WTC11 (cell line): ENCODE results near the gene BSN. TPM values are rescaled to one million over a fixed set of nuclear protein-coding genes. Genes with fewer than 3 reads are reported as not detected.

ENCODE experiments used
- ATAC-seq: fragments of 200-7000 bp; cut with Tn5 transposase; 2 replicates; pipeline ENCODE4 v1.10.0; 2021; ENCODE audit warnings: mild to moderate bottlenecking, moderate library complexity
- CTCF ChIA-PET: fragments of 300-600 bp; sonication (Branson Sonifier 250); formaldehyde crosslinking; loops from one replicate; lab custom pipeline; 2021; ENCODE audit warnings: antibody characterized with exemption; lab: Charles Lee
- POLR2A ChIA-PET: fragments of 350-600 bp; sonication (Branson Sonifier 250); formaldehyde crosslinking; loops from one replicate; lab custom pipeline; 2021; ENCODE audit warnings: antibody characterized with exemption; lab: Charles Lee
- DNase-seq: peaks from one replicate; pipeline ENCODE4 v3.0.0; 2021; ENCODE audit warnings: low spot score
- H3K27ac Mint-ChIP-seq: 2 replicates; pipeline ENCODE4 v1.8.0; 2021; ENCODE audit warnings: mixed read lengths
- H3K27me3 Mint-ChIP-seq: 2 replicates; pipeline ENCODE4 v1.8.0; 2021; ENCODE audit warnings: low read depth, mild to moderate bottlenecking, moderate library complexity, mixed read lengths
- H3K36me3 Mint-ChIP-seq: 2 replicates; pipeline ENCODE4 v1.8.0; 2021; ENCODE audit warnings: mixed read lengths
- H3K4me1 Mint-ChIP-seq: 2 replicates; pipeline ENCODE4 v1.8.0; 2022; ENCODE audit warnings: mixed read lengths
- H3K4me3 Mint-ChIP-seq: 2 replicates; pipeline ENCODE4 v1.8.0; 2021; ENCODE audit warnings: mild to moderate bottlenecking, moderate library complexity, mixed read lengths
- H3K9me3 Mint-ChIP-seq: 2 replicates; pipeline ENCODE4 v1.8.0; 2021; ENCODE audit warnings: mixed read lengths
- CREB1 ChIP-seq: sonication (generic); formaldehyde crosslinking; IDR thresholded peaks from 2 replicates; pipeline ENCODE4 v1.8.0; 2023; ENCODE audit warnings: mild to moderate bottlenecking, missing genetic modification reagents
- EMX1 ChIP-seq: fragments of 250-450 bp; sonication (Bioruptor Pico); IDR thresholded peaks from 2 replicates; pipeline ENCODE4 v1.8.0; 2021; ENCODE audit warnings: mild to moderate bottlenecking
- FOXK1 ChIP-seq: sonication (generic); formaldehyde crosslinking; IDR thresholded peaks from 2 replicates; pipeline ENCODE4 v1.8.0; 2022; ENCODE audit warnings: mild to moderate bottlenecking, moderate library complexity, missing genetic modification reagents
- JAZF1 ChIP-seq: fragments of 250-450 bp; sonication (Bioruptor Pico); IDR thresholded peaks from 2 replicates; pipeline ENCODE4 v1.9.0; 2021; ENCODE audit warnings: moderate library complexity, mild to moderate bottlenecking, inconsistent platforms
- MXD4 ChIP-seq: fragments of 250-450 bp; sonication (Bioruptor Pico); IDR thresholded peaks from 2 replicates; pipeline ENCODE4 v1.8.0; 2021; ENCODE audit warnings: mild to moderate bottlenecking, moderate library complexity, borderline replicate concordance
- ZNF138 ChIP-seq: sonication (generic); formaldehyde crosslinking; conservative IDR thresholded peaks from 2 replicates; pipeline ENCODE4 v1.8.1; 2022; ENCODE audit warnings: mild to moderate bottlenecking, moderate library complexity, missing genetic modification reagents
- total RNA-seq: library from RNA; stranded (reverse); gene quantifications from 3 replicates; pipeline ENCODE4 v1.2.3, GENCODE V29; 2021
- TF ChIP-seq, protein P1 (sequence below): sonication (generic); formaldehyde crosslinking; IDR thresholded peaks from 2 replicates; pipeline ENCODE4 v1.8.1; 2023; ENCODE audit warnings: mild to moderate bottlenecking, missing genetic modification reagents, moderate library complexity
- TF ChIP-seq, protein P2 (sequence below): sonication (generic); formaldehyde crosslinking; IDR thresholded peaks from 2 replicates; pipeline ENCODE4 v1.8.0; 2023; ENCODE audit warnings: missing genetic modification reagents, mild to moderate bottlenecking, borderline replicate concordance
- TF ChIP-seq, protein P3 (sequence below): sonication (generic); formaldehyde crosslinking; IDR thresholded peaks from 2 replicates; pipeline ENCODE4 v1.8.1; 2023; ENCODE audit warnings: mild to moderate bottlenecking, missing genetic modification reagents
- TF ChIP-seq, protein P4 (sequence below): fragments of 250-450 bp; sonication (Bioruptor Pico); IDR thresholded peaks from 2 replicates; pipeline ENCODE4 v1.9.0; 2021; ENCODE audit warnings: mild to moderate bottlenecking, borderline replicate concordance
- TF ChIP-seq, protein P5 (sequence below): fragments of 250-450 bp; sonication (Bioruptor Pico); IDR thresholded peaks from 2 replicates; pipeline ENCODE4 v2.1.2; 2022; ENCODE audit warnings: mild to moderate bottlenecking, moderate library complexity
- TF ChIP-seq, protein P6 (sequence below): fragments of 250-450 bp; sonication (Bioruptor Pico); IDR thresholded peaks from 2 replicates; pipeline ENCODE4 v1.9.0; 2021; ENCODE audit warnings: mild to moderate bottlenecking
- TF ChIP-seq, protein P7 (sequence below): sonication (generic); formaldehyde crosslinking; IDR thresholded peaks from 2 replicates; pipeline ENCODE4 v1.8.1; 2022; ENCODE audit warnings: missing genetic modification reagents, borderline replicate concordance
- TF ChIP-seq, protein P8 (sequence below): fragments of 250-450 bp; sonication (Bioruptor Pico); IDR thresholded peaks from 2 replicates; pipeline ENCODE4 v1.9.0; 2021; ENCODE audit warnings: moderate library complexity, mild to moderate bottlenecking, inconsistent platforms, borderline replicate concordance

The BSN gene
- total RNA-seq, 1 experiment from 2014 or later: 2.8 TPM

DNA sequence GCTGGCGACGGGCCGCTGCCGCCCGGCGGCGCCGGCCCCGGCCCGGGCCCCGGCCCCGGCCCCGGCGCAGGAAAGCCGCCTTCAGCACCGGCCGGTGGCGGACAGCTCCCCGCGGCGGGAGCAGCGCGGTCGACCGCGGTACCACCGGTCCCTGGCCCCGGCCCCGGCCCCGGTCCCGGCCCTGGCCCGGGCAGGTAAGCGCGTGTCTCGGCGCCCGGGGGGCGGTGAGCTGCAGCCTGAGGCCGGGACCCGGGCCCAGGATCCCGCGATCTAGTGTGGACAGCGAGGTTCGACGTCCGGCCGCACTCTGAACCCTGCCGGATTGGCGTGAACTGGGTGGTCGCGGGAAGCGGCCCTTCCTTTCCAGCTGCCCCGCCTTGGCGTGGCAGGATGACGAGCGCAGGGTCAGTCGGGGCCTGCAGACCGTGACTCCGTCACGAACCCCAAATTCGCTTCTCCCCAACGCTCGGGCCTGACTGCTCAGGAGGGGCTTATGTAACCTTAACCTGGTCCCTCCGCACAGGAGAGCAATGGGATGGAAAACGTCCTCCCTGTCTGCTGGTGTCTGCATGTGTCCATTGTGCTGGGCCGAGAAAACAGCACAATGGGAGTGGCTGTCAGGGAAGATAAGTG is 472 bp downstream of the BSN start (continued):
- TF ChIP-seq, protein P1, sequence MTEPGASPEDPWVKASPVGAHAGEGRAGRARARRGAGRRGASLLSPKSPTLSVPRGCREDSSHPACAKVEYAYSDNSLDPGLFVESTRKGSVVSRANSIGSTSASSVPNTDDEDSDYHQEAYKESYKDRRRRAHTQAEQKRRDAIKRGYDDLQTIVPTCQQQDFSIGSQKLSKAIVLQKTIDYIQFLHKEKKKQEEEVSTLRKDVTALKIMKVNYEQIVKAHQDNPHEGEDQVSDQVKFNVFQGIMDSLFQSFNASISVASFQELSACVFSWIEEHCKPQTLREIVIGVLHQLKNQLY (CRISPR knock-in tag): no peak
- TF ChIP-seq EMX1 (CRISPR knock-in tag) (no peak), FOXK1 (CRISPR knock-in tag) (peak; percentile 24)
- TF ChIP-seq, protein P2, sequence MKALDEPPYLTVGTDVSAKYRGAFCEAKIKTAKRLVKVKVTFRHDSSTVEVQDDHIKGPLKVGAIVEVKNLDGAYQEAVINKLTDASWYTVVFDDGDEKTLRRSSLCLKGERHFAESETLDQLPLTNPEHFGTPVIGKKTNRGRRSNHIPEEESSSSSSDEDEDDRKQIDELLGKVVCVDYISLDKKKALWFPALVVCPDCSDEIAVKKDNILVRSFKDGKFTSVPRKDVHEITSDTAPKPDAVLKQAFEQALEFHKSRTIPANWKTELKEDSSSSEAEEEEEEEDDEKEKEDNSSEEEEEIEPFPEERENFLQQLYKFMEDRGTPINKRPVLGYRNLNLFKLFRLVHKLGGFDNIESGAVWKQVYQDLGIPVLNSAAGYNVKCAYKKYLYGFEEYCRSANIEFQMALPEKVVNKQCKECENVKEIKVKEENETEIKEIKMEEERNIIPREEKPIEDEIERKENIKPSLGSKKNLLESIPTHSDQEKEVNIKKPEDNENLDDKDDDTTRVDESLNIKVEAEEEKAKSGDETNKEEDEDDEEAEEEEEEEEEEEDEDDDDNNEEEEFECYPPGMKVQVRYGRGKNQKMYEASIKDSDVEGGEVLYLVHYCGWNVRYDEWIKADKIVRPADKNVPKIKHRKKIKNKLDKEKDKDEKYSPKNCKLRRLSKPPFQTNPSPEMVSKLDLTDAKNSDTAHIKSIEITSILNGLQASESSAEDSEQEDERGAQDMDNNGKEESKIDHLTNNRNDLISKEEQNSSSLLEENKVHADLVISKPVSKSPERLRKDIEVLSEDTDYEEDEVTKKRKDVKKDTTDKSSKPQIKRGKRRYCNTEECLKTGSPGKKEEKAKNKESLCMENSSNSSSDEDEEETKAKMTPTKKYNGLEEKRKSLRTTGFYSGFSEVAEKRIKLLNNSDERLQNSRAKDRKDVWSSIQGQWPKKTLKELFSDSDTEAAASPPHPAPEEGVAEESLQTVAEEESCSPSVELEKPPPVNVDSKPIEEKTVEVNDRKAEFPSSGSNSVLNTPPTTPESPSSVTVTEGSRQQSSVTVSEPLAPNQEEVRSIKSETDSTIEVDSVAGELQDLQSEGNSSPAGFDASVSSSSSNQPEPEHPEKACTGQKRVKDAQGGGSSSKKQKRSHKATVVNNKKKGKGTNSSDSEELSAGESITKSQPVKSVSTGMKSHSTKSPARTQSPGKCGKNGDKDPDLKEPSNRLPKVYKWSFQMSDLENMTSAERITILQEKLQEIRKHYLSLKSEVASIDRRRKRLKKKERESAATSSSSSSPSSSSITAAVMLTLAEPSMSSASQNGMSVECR (CRISPR knock-in tag): peak; percentile 86; the same call in 1 of the 2 replicates

DNA sequence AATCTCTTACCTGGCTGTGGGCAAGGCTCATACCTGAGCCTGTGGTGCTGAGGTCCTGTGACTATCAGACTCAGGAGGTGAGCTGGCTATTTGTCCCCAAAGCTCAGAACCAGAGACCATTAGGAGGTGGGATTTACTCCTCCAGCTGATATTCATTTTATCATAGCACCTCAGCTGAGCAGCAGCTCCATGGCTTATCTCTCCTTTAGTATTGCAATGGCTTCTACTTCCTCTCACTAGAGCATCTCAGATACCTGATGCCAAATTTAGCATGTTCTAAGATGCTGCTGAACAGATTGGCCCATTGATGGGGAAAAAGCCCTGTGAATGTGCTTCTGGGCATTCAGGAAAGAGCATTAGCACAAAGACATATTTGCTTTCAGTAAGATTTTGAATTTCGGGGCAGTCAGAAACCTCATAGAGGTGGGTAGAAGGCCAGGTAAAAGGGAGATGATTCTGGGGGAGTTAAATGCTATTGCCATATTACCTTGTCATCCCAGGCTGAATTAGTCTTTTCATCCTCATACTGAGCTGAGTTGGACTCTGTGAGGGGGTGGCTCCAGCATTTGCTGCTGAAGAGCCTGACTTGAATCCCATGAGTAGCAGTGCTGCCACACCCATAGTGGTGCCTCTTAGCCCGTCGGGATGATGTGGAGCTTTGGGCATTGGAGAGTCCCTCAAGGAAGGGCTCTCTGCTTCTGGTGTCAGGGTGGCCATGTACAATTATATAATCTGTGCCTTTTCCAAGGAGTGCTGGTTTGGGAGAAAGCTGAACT is 2.4 kb downstream of the BSN start:
- Mint-ChIP-seq H3K9me3 (peaks cover 7% of the 10 kb centered on the region), H3K4me3 (no peak overlapping the region), H3K27me3 (peaks cover 25% of the 10 kb centered on the region), H3K36me3 (no peaks in the 10 kb centered on the region), H3K27ac (no peak overlapping the region), H3K4me1 (peaks cover 17% of the 10 kb centered on the region)
- ChIA-PET POLR2A (no interaction called here), CTCF (interaction anchor here (0.7 to 2.7 kb wide), 5 partner anchors 17 to 163 kb away, joined by 3 to 15 read pairs (median 3); partner anchors contain the start of gene AMIGO3)
- no peak for DNase-seq
- no peak for TF ChIP-seq JAZF1 (CRISPR knock-in tag)
- TF ChIP-seq CREB1 (CRISPR knock-in tag): no peak
- TF ChIP-seq MXD4 (CRISPR knock-in tag): no peak
- no peak for TF ChIP-seq ZNF138 (CRISPR knock-in tag)
- TF ChIP-seq, protein P3, sequence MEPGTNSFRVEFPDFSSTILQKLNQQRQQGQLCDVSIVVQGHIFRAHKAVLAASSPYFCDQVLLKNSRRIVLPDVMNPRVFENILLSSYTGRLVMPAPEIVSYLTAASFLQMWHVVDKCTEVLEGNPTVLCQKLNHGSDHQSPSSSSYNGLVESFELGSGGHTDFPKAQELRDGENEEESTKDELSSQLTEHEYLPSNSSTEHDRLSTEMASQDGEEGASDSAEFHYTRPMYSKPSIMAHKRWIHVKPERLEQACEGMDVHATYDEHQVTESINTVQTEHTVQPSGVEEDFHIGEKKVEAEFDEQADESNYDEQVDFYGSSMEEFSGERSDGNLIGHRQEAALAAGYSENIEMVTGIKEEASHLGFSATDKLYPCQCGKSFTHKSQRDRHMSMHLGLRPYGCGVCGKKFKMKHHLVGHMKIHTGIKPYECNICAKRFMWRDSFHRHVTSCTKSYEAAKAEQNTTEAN (CRISPR knock-in tag): no peak
- TF ChIP-seq, protein P4, sequence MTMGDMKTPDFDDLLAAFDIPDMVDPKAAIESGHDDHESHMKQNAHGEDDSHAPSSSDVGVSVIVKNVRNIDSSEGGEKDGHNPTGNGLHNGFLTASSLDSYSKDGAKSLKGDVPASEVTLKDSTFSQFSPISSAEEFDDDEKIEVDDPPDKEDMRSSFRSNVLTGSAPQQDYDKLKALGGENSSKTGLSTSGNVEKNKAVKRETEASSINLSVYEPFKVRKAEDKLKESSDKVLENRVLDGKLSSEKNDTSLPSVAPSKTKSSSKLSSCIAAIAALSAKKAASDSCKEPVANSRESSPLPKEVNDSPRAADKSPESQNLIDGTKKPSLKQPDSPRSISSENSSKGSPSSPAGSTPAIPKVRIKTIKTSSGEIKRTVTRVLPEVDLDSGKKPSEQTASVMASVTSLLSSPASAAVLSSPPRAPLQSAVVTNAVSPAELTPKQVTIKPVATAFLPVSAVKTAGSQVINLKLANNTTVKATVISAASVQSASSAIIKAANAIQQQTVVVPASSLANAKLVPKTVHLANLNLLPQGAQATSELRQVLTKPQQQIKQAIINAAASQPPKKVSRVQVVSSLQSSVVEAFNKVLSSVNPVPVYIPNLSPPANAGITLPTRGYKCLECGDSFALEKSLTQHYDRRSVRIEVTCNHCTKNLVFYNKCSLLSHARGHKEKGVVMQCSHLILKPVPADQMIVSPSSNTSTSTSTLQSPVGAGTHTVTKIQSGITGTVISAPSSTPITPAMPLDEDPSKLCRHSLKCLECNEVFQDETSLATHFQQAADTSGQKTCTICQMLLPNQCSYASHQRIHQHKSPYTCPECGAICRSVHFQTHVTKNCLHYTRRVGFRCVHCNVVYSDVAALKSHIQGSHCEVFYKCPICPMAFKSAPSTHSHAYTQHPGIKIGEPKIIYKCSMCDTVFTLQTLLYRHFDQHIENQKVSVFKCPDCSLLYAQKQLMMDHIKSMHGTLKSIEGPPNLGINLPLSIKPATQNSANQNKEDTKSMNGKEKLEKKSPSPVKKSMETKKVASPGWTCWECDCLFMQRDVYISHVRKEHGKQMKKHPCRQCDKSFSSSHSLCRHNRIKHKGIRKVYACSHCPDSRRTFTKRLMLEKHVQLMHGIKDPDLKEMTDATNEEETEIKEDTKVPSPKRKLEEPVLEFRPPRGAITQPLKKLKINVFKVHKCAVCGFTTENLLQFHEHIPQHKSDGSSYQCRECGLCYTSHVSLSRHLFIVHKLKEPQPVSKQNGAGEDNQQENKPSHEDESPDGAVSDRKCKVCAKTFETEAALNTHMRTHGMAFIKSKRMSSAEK (CRISPR knock-in tag): no peak
- TF ChIP-seq, protein P1 (CRISPR knock-in tag): no peak
- TF ChIP-seq, protein P5, sequence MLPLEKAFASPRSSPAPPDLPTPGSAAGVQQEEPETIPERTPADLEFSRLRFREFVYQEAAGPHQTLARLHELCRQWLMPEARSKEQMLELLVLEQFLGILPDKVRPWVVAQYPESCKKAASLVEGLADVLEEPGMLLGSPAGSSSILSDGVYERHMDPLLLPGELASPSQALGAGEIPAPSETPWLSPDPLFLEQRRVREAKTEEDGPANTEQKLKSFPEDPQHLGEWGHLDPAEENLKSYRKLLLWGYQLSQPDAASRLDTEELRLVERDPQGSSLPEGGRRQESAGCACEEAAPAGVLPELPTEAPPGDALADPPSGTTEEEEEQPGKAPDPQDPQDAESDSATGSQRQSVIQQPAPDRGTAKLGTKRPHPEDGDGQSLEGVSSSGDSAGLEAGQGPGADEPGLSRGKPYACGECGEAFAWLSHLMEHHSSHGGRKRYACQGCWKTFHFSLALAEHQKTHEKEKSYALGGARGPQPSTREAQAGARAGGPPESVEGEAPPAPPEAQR (CRISPR knock-in tag): no peak
- TF ChIP-seq, protein P6, sequence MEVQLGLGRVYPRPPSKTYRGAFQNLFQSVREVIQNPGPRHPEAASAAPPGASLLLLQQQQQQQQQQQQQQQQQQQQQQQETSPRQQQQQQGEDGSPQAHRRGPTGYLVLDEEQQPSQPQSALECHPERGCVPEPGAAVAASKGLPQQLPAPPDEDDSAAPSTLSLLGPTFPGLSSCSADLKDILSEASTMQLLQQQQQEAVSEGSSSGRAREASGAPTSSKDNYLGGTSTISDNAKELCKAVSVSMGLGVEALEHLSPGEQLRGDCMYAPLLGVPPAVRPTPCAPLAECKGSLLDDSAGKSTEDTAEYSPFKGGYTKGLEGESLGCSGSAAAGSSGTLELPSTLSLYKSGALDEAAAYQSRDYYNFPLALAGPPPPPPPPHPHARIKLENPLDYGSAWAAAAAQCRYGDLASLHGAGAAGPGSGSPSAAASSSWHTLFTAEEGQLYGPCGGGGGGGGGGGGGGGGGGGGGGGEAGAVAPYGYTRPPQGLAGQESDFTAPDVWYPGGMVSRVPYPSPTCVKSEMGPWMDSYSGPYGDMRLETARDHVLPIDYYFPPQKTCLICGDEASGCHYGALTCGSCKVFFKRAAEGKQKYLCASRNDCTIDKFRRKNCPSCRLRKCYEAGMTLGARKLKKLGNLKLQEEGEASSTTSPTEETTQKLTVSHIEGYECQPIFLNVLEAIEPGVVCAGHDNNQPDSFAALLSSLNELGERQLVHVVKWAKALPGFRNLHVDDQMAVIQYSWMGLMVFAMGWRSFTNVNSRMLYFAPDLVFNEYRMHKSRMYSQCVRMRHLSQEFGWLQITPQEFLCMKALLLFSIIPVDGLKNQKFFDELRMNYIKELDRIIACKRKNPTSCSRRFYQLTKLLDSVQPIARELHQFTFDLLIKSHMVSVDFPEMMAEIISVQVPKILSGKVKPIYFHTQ (CRISPR knock-in tag): no peak
- TF ChIP-seq, protein P7, sequence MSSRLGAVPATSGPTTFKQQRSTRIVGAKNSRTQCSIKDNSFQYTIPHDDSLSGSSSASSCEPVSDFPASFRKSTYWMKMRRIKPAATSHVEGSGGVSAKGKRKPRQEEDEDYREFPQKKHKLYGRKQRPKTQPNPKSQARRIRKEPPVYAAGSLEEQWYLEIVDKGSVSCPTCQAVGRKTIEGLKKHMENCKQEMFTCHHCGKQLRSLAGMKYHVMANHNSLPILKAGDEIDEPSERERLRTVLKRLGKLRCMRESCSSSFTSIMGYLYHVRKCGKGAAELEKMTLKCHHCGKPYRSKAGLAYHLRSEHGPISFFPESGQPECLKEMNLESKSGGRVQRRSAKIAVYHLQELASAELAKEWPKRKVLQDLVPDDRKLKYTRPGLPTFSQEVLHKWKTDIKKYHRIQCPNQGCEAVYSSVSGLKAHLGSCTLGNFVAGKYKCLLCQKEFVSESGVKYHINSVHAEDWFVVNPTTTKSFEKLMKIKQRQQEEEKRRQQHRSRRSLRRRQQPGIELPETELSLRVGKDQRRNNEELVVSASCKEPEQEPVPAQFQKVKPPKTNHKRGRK (CRISPR knock-in tag): no peak
- TF ChIP-seq, protein P8, sequence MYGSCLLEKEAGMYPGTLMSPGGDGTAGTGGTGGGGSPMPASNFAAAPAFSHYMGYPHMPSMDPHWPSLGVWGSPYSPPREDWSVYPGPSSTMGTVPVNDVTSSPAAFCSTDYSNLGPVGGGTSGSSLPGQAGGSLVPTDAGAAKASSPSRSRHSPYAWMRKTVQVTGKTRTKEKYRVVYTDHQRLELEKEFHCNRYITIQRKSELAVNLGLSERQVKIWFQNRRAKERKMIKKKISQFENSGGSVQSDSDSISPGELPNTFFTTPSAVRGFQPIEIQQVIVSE (CRISPR knock-in tag): no peak
- ATAC-seq: no peak
